MM.1S (cell line): ENCODE measurements around the gene UGT1A7.

Experiments
- CTCF ChIP-seq: fragments of 300-600 bp; sonication (generic); IDR thresholded peaks from 2 replicates; pipeline ENCODE4 v1.5.1; 2016; ENCODE audit warnings: antibody characterized with exemption, low read length, mixed read lengths
- EZH2 ChIP-seq: fragments of 300-600 bp; sonication (generic); optimal IDR thresholded peaks from 2 replicates; pipeline ENCODE3; 2017; ENCODE audit warnings: low read depth, mild to moderate bottlenecking, antibody characterized with exemption, low read length, mixed read lengths
- EZH2phosphoT487 ChIP-seq: fragments of 300-600 bp; sonication (generic); IDR thresholded peaks from 2 replicates; pipeline ENCODE4 v1.6.1; 2018; ENCODE audit warnings: antibody characterized with exemption, low read length

- no peak for TF ChIP-seq CTCF
- no peak for TF ChIP-seq EZH2phosphoT487
- no peak for TF ChIP-seq EZH2
Measured at GRCh38 chr2:233813236-233814055, 131.7 kb downstream of the UGT1A7 start.
